HG02884 (cell line): ENCODE data around the gene STAT5B.
"Not testable (repeated sequence)": the region's sequence is repeated elsewhere in the genome, so short reads cannot be mapped to it uniquely, and the experiment has no call there.

Experiments used
- ATAC-seq: cut with Tn5 transposase; IDR thresholded peaks from one replicate; pipeline ENCODE4 v1.9.1; 2021; ENCODE audit warnings: mild to moderate bottlenecking, moderate library complexity; ENCODE audit not compliant: unreplicated experiment

STAT5B gene

GRCh38 chr17:42276359-42276608, at the start of gene STAT5B:
Gene STAT5B, minus strand, starts transcription at chr17:42276391. Its CDS starts 44,264 bp downstream, at chr17:42232127.
- no peak for ATAC-seq

- no peak for ATAC-seq
Measured at GRCh38 chr17:42325026-42325425, 48.8 kb upstream of the STAT5B start.

- no peak for ATAC-seq
Measured at GRCh38 chr17:42323268-42323773, 47.1 kb upstream of the STAT5B start.

GRCh38 chr17:42322382-42323267, 46.4 kb upstream of the STAT5B start:
- no peak for ATAC-seq

- no peak for ATAC-seq
Measured at GRCh38 chr17:42321555-42321954, 45.4 kb upstream of the STAT5B start.

GRCh38 chr17:42317967-42318366, 41.8 kb upstream of the STAT5B start:
- ATAC-seq, result not testable (repeated sequence)

- no peak for ATAC-seq
Measured at GRCh38 chr17:42317266-42317845, 41.2 kb upstream of the STAT5B start.

- ATAC-seq, result no peak
Measured at GRCh38 chr17:42316755-42317154, 40.6 kb upstream of the STAT5B start.

DNA sequence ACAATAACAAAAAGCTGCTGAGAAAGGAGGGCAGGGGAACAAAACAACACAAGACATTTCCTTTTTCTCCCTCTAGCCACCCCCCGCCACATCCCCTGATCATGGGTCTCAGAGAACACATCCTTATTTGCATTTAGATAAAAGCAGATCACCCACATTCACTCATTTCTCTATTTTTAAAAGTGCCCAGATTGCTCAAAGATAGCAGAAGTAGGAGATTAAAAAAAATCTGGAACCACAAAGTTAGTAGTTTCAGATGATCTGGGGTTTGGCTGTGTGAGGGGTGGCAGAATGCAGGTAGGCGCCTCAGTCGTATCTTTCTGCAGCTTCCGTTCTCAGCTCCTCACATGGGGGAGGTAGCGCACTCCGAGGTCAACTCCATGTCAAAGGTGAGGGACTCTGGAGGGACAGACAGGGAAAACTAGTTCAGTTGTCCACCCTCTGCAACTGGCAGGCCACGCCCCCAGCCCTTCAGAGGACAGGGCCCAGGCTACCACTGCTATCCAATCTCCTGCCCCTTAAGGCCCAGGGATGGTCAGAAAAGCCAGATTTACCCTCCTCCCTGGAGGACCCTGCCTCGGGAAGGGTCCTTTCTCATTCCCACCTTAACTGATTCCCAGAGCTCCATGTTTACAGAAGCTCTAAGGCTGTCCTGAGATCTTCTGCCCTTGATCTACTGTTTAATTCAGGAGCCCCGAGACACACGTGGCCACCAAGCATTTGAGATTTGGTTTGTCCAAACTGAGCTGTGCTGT, 39.4 kb upstream of the STAT5B start:
- ATAC-seq, result no peak

GRCh38 chr17:42313773-42314566, 37.8 kb upstream of the STAT5B start:
- ATAC-seq, result no peak

DNA sequence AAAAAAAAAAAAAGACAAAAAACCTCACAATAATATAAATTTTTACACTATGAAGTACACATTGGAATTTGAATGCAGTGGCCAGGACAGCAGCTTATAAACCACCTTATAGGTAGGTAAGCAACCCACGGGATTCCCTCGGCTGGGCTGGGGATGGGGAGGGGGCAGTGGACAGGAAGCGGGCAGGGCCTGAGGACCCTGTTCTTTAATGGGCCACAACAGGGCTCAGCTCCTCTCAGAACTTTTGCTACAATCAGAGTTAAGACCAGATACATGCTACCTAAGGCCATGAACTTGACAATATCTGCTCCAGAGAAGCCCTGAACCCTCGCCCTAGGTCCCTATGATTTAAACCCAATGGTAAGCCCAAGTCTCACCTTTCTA, 37.2 kb upstream of the STAT5B start:
- ATAC-seq, result no peak

- no peak for ATAC-seq
Measured at GRCh38 chr17:42312285-42313130, 36.3 kb upstream of the STAT5B start.

DNA sequence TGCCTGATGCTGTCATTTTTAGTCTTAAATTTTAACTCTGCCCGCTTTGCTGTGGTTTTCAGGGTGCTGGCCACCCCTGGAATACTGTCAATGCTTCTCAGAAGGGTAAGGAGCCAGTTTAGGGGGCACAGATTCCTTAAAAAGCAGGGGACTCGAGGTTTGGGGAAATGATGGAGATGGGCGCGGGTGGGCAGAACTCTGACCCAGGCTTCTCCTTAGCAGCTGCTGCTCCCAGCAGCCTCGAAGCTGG, 35.8 kb upstream of the STAT5B start:
- ATAC-seq, result no peak

DNA sequence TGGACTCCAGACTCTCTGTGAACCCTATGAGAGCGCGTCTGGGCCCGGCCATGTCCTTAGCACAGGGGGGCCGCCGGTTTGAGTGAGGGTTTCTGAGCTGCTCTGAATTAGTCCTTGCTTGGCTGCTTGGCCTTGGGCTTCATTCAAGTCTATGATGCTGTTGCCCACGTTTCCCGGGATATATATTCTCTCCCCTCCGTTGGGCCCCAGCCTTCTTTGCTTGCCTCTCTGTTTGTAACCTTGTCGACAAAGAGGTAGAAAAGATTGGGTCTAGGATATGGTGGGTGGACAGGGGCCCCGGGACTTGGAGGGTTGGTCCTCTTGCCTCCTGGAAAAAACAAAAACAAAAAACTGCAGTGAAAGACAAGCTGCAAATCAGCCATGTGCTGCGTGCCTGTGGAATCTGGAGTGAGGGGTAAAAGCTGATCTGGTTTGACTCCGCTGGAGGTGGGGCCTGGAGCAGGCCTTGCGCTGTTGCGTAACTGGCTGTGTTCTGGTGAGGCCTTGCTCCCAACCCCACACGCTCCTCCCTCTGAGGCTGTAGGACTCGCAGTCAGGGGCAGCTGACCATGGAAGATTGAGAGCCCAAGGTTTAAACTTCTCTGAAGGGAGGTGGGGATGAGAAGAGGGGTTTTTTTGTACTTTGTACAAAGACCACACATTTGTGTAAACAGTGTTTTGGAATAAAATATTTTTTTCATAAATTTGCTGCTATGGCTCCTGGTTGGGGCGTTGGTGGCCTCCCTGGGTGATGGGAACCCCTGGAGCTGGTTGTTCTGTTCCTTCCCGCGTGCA, 35.2 kb upstream of the STAT5B start:
- no peak for ATAC-seq

GRCh38 chr17:42310787-42311215, 34.6 kb upstream of the STAT5B start:
- no peak for ATAC-seq

DNA sequence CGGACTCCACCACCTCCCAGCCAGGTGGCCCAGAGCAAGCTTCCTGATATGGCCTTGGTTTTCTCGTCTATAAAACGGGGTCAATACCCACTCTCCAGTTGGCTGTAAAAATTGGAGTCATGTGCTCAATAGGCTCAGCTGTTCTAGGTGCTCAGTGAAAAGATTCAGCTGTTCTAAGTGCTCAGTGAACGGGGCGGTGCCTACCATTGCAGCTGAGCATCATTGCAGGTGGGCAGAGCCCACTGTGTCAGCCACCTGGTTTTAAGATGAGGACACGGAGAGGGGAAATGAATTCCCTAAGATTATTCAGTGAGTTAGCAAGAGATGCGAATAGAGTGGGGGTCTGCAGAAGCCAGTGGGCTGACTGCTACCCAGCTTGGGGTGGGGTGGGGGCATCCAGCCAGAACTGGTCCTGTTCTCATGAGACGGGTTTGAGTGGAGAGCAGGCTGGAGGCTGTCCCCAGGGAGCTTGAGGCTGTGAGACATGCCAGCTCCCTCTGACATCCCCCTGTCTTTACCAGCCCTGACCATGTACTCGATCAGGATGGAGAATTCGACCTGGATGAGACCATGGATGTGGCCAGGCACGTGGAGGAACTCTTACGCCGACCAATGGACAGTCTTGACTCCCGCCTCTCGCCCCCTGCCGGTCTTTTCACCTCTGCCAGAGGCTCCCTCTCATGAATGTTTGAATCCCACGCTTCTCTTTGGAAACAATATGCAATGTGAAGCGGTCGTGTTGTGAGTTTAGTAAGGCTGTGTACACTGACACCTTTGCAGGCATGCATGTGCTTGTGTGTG, 34.0 kb upstream of the STAT5B start:
- ATAC-seq, result no peak

- no peak for ATAC-seq
Measured at GRCh38 chr17:42309142-42309541, 33.0 kb upstream of the STAT5B start.

GRCh38 chr17:42308446-42308845, 32.3 kb upstream of the STAT5B start:
- ATAC-seq, result no peak
